T-helper 2 cell treated with Interferon-gamma antibody and Interleukin-4, amounts not matched to agents 5 μg/mL and 100 μg/mL, for 36 hours (primary cell): ENCODE results near the gene WBP1L.

Source experiments
- DNase-seq: peaks from one replicate; pipeline ENCODE4 v3.0.0; 2021; ENCODE audit warnings: low spot score
- H3K27ac Mint-ChIP-seq: one replicate; pipeline ENCODE4 v1.8.0; 2021; ENCODE audit warnings: mild to moderate bottlenecking, mixed read lengths
- H3K27me3 Mint-ChIP-seq: one replicate; pipeline ENCODE4 v1.8.0; 2021; ENCODE audit warnings: low read depth, mixed read lengths
- H3K36me3 Mint-ChIP-seq: one replicate; pipeline ENCODE4 v1.8.0; 2021; ENCODE audit warnings: low read depth, mixed read lengths
- H3K4me1 Mint-ChIP-seq: one replicate; pipeline ENCODE4 v1.8.0; 2021; ENCODE audit warnings: low read depth, mixed read lengths
- H3K4me3 Mint-ChIP-seq: one replicate; pipeline ENCODE4 v1.8.0; 2022; ENCODE audit warnings: mild to moderate bottlenecking, moderate library complexity, mixed read lengths
- H3K9me3 Mint-ChIP-seq: one replicate; pipeline ENCODE4 v1.8.0; 2021; ENCODE audit warnings: mixed read lengths

The WBP1L gene

GRCh38 chr10:102785818-102786217, 42.1 kb downstream of the WBP1L start:
- Mint-ChIP-seq H3K27me3 (no peaks in the 10 kb centered on the region), H3K36me3 (peaks cover 12% of the 10 kb centered on the region), H3K4me3 (no peak overlapping the region), H3K27ac (no peak overlapping the region), H3K9me3 (peaks cover 3% of the 10 kb centered on the region), H3K4me1 (peaks cover 9% of the 10 kb centered on the region)
- DNase-seq: no peak

- Mint-ChIP-seq H3K9me3 (peaks cover 3% of the 10 kb centered on the region), H3K27ac (no peak overlapping the region), H3K4me1 (peaks cover 23% of the 10 kb centered on the region), H3K36me3 (peaks cover 14% of the 10 kb centered on the region), H3K4me3 (no peak overlapping the region), H3K27me3 (no peaks in the 10 kb centered on the region)
- no peak for DNase-seq
Measured at GRCh38 chr10:102791754-102792395, 48.1 kb downstream of the WBP1L start.

DNA sequence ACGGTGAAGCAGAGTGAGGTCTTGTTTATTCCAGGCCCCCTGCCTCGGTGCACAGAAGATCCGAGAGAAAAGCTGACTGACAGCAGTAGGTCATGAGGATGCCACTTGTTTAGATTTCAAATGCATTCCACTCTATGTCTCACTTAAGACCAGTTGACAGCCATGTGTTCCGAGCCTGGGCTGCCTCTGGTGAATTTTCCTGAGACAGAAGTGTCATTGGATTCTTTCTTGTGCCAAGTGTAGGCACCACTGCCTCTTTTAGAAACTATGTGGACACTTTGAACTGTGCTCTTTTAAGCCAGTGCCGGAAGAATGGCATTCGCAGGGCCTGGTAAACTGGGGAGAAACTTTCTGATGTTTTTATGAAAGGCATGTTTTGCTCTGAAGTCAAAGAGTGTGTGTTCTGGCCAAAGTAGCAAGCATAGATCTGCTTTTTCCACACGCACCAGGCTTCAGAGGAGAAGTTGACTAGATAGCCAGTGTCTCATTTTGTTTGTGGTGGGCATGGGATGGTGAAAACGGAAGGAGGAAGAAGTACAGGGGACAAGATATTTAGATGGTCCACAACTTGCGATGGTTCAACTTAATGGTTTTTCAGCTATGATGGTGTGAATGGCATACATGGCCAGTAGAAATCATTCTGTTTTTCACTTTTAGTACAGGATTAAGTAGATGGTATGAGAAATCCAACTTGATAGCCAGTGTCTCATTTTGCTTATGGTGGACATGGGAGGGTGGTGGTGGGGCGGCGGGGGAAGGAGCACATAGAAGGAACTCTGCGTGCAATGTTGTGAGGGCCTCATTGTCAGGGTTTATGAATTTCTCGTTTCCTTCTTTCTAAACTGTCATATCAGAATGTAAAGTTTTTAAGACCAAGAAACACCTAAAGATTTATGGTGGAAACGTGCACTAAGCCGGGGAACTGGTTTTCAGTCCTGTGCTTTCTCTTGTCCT, 52.0 kb downstream of the WBP1L start:
- peaks cover 17% of the 10 kb centered on the region for H3K36me3 Mint-ChIP-seq
- no peaks in the 10 kb centered on the region for H3K27me3 Mint-ChIP-seq
- H3K27ac Mint-ChIP-seq: peak overlapping the region; percentile 82
- H3K4me3 Mint-ChIP-seq: peak overlapping the region; percentile 60
- H3K9me3 Mint-ChIP-seq: no peaks in the 10 kb centered on the region
- no peak for DNase-seq
- H3K4me1 Mint-ChIP-seq: peaks cover 26% of the 10 kb centered on the region

GRCh38 chr10:102796407-102797176, 52.8 kb downstream of the WBP1L start:
- Mint-ChIP-seq H3K9me3 (no peaks in the 10 kb centered on the region), H3K27me3 (no peaks in the 10 kb centered on the region), H3K4me1 (peaks cover 26% of the 10 kb centered on the region), H3K27ac (peak overlapping the region; percentile 82), H3K4me3 (peak overlapping the region; percentile 38), H3K36me3 (peaks cover 19% of the 10 kb centered on the region)
- peak; percentile 65 for DNase-seq

DNA sequence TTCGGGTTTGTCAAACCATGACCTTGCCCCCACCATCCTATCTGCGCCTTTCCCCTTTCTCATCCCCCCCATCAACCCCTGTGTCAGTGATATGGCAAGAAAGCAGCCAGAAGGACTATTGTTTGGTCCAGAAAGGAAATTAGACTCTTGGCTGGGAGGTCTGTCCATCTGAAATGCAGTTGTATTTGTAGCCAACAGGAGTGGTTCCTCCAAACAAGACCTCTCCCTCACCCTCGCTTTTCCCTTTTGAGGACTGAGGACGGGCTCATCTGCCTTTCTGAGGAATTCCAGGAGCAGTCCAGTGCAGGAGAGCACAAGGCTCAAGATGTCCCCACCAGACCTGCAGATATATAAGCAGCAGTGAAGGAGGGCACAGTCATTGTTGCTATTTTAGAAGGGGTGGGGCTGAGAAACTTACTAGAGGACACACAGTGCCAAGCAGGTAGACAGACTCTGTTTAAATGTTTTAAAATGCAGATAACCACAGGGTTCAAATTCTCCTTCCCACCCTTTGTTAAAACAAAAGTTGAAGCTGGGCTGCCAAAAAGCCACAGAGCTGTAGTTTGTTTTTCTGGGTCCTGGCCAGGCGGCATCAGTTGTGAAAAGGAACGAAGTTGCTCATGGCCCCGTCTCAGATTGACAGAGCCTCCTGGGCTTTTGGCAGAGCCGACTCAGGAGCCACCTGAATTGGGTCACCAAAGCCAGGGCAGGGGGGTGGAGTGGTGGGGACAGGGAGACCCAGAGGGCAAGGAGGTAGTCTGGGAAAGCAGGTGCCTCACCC, 56.1 kb downstream of the WBP1L start:
- H3K4me1 Mint-ChIP-seq: peaks cover 39% of the 10 kb centered on the region
- no peak for DNase-seq
- no peak overlapping the region for H3K27ac Mint-ChIP-seq
- peaks cover 37% of the 10 kb centered on the region for H3K36me3 Mint-ChIP-seq
- peaks cover 4% of the 10 kb centered on the region for H3K9me3 Mint-ChIP-seq
- H3K27me3 Mint-ChIP-seq: no peaks in the 10 kb centered on the region
- no peak overlapping the region for H3K4me3 Mint-ChIP-seq

DNA sequence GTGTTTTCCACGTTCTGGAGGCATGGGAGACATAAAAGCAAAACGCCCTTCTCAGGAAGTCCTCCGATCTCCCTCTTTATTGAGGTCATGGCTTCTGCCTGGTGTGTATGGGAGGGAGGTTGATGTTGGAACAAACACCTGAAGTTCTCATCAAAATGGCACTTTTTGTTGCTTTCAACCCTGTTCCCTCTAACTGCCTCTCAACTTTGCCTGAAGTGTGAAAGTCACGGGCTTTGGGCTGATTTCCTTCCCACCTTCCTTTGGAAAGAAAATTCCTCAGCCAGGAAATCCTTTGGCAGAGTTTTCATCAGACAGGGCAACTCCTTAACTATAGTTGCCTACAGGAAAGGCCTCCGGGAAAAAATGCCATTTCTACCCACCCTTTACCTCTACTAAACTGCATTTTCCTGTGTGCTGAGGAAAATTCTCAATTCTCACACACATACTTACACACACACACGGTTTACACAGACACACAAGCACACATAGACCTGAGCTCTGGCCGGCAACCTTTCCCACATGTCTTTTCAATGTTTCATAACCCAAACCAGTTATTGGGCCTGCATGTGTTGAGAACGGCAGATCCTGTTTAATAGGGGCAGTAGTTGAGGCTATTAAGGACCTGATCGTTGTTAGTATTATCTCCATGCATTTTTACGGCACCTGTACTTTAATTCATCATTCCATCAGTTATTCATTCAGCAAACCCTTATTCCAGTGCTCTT, 57.0 kb downstream of the WBP1L start:
- Mint-ChIP-seq H3K4me1 (peaks cover 33% of the 10 kb centered on the region), H3K27me3 (no peaks in the 10 kb centered on the region), H3K36me3 (peaks cover 34% of the 10 kb centered on the region), H3K27ac (no peak overlapping the region), H3K9me3 (peaks cover 4% of the 10 kb centered on the region), H3K4me3 (no peak overlapping the region)
- no peak for DNase-seq

DNA sequence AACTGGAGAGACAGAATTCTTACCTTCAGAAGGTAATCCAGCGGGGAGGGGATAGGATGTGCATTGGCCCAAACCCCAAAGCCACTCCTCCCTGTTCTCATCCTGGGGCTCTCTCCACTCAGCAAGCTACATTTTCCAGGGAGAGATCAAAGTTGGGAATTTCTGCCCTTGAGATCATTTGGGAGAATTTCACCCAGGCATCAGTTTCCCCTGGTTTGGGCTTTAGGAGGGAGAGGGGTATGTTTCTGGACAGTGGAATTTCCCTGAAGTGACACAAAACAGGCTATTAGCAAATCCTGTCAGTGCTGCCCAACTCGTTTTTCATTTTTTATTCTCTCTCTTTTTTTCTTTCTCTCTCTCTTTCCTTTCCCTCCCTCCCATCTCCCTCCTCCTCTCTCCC, 57.7 kb downstream of the WBP1L start:
- Mint-ChIP-seq H3K9me3 (peaks cover 4% of the 10 kb centered on the region), H3K27ac (no peak overlapping the region), H3K4me1 (peaks cover 25% of the 10 kb centered on the region), H3K4me3 (no peak overlapping the region), H3K36me3 (peaks cover 34% of the 10 kb centered on the region), H3K27me3 (no peaks in the 10 kb centered on the region)
- no peak for DNase-seq

DNA sequence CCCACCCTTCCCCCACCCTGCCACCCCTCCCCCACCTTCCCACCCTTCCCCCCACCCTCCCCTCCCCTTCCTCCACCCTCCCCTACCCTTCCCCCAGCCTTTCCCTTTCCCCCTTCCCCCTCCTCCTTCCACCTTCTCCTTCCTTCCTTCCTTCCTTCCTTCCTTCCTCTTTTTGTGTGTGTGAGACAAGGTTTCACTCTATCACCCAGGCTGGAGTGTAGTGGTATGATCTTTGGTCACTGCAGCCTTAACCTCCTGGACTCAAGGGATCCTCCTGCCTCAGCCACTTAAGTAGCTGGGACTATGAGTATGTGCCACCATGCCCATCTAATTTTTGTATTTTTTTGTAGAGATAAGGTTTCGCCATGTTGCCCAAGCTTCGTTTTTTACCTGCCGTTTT, 58.2 kb downstream of the WBP1L start:
- no peaks in the 10 kb centered on the region for H3K27me3 Mint-ChIP-seq
- DNase-seq: no peak
- peak overlapping the region; percentile 54 for H3K27ac Mint-ChIP-seq
- peaks cover 34% of the 10 kb centered on the region for H3K36me3 Mint-ChIP-seq
- no peak overlapping the region for H3K4me3 Mint-ChIP-seq
- H3K9me3 Mint-ChIP-seq: peaks cover 4% of the 10 kb centered on the region
- H3K4me1 Mint-ChIP-seq: peaks cover 21% of the 10 kb centered on the region

GRCh38 chr10:102802920-102803534, 59.3 kb downstream of the WBP1L start:
- Mint-ChIP-seq H3K27me3 (no peaks in the 10 kb centered on the region), H3K4me1 (peaks cover 18% of the 10 kb centered on the region), H3K36me3 (peaks cover 33% of the 10 kb centered on the region), H3K4me3 (no peak overlapping the region), H3K27ac (peak overlapping the region; percentile 72), H3K9me3 (peaks cover 4% of the 10 kb centered on the region)
- peak; percentile 52 for DNase-seq

GRCh38 chr10:102804382-102805055, 60.8 kb downstream of the WBP1L start:
- H3K36me3 Mint-ChIP-seq: peaks cover 28% of the 10 kb centered on the region
- H3K27ac Mint-ChIP-seq: no peak overlapping the region
- no peak overlapping the region for H3K4me3 Mint-ChIP-seq
- H3K9me3 Mint-ChIP-seq: peaks cover 4% of the 10 kb centered on the region
- no peak for DNase-seq
- no peaks in the 10 kb centered on the region for H3K27me3 Mint-ChIP-seq
- H3K4me1 Mint-ChIP-seq: peaks cover 19% of the 10 kb centered on the region

- no peak for DNase-seq
- Mint-ChIP-seq H3K36me3 (peaks cover 24% of the 10 kb centered on the region), H3K27me3 (no peaks in the 10 kb centered on the region), H3K4me3 (no peak overlapping the region), H3K27ac (no peak overlapping the region), H3K4me1 (peaks cover 16% of the 10 kb centered on the region), H3K9me3 (peaks cover 4% of the 10 kb centered on the region)
Measured at GRCh38 chr10:102808380-102808779, 64.6 kb downstream of the WBP1L start.

- no peak overlapping the region for H3K4me3 Mint-ChIP-seq
- H3K36me3 Mint-ChIP-seq: peaks cover 21% of the 10 kb centered on the region
- no peak overlapping the region for H3K27ac Mint-ChIP-seq
- no peaks in the 10 kb centered on the region for H3K9me3 Mint-ChIP-seq
- H3K27me3 Mint-ChIP-seq: no peaks in the 10 kb centered on the region
- H3K4me1 Mint-ChIP-seq: peaks cover 15% of the 10 kb centered on the region
- DNase-seq: no peak
Measured at GRCh38 chr10:102811346-102811745, 67.6 kb downstream of the WBP1L start.
